Mammary epithelial cell (primary cell): ENCODE data around the gene AFF2.

Source experiments
- EZH2 ChIP-seq: IDR thresholded peaks from 2 replicates; pipeline ENCODE4 v1.6.1; 2012; ENCODE audit warnings: low read length, inconsistent platforms, borderline replicate concordance
- TF ChIP-seq, protein P1 (sequence below), 2 donors: IDR thresholded peaks in 1 of 2; conservative IDR thresholded peaks in 1 of 2; 2 replicates each; pipeline ENCODE4 v1.5.1; 2011 to 2012; ENCODE audit warnings: inconsistent platforms in 2 of 2, low read length in 2 of 2, mild to moderate bottlenecking in 2 of 2, control low read depth in 1 of 2, low read depth in 1 of 2; ENCODE audit not compliant: insufficient read depth in 1 of 2; ENCODE audit errors: extremely low read depth in 1 of 2

DNA sequence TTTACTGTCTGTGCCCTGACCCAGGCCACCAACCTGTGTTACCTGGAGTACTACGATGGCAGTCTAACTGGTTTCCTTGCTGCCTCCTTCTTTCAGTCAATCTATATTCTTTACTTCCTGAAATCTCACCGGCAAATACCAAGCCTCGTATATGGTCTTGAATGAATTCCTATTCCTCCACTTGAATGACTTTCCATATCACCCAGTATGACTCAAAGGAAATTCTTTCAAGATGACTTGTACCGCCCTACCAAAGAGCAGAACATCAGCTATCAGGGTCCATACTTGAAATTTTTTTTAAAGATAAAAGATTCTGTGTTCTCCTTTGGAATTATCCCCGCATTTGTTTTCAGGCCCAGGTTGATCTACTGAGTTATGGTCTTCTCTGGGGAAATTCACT is 378.0 kb downstream of the AFF2 start:
- TF ChIP-seq, protein P1, sequence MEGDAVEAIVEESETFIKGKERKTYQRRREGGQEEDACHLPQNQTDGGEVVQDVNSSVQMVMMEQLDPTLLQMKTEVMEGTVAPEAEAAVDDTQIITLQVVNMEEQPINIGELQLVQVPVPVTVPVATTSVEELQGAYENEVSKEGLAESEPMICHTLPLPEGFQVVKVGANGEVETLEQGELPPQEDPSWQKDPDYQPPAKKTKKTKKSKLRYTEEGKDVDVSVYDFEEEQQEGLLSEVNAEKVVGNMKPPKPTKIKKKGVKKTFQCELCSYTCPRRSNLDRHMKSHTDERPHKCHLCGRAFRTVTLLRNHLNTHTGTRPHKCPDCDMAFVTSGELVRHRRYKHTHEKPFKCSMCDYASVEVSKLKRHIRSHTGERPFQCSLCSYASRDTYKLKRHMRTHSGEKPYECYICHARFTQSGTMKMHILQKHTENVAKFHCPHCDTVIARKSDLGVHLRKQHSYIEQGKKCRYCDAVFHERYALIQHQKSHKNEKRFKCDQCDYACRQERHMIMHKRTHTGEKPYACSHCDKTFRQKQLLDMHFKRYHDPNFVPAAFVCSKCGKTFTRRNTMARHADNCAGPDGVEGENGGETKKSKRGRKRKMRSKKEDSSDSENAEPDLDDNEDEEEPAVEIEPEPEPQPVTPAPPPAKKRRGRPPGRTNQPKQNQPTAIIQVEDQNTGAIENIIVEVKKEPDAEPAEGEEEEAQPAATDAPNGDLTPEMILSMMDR (conservative IDR thresholded peaks at IDR 0.05 in 1 of 2, IDR thresholded peaks at IDR 0.05 in 1 of 2; ENCODE audit: extremely low read depth in 1 of 2, insufficient read depth in 1 of 2, low read depth in 1 of 2, low read length in 2 of 2) = no peak
- TF ChIP-seq EZH2 = no peak
